Transverse colon (tissue), 4 donors: Measurements from ENCODE around the gene TMEM201. TPM values are rescaled to one million over a fixed set of nuclear protein-coding genes. Genes with fewer than 3 reads are reported as not detected.

Experiments used
- DNase-seq: peaks from one replicate; pipeline ENCODE4 v3.0.0-alpha.2; 2019
- H3K27ac ChIP-seq, 4 donors: fragments of 200-600 bp; sonication (generic); 2 replicates each; pipeline ENCODE4 v1.5.1; 2016 to 2018; ENCODE audit warnings: inconsistent platforms in 4 of 4
- H3K27me3 ChIP-seq: fragments of 200-600 bp; sonication (generic); 2 replicates; pipeline ENCODE4 v1.5.1; 2017; ENCODE audit warnings: inconsistent platforms
- H3K36me3 ChIP-seq, 4 donors: fragments of 200-600 bp; sonication (generic); 2 replicates each; pipeline ENCODE4 v1.5.1; 2017 to 2019; ENCODE audit warnings: inconsistent platforms in 4 of 4
- H3K4me1 ChIP-seq, 4 donors: fragments of 200-600 bp; sonication (generic); 2 replicates each; pipeline ENCODE4 v1.5.1; 2017 to 2020; ENCODE audit warnings: inconsistent platforms in 4 of 4
- H3K4me3 ChIP-seq, 4 donors: fragments of 200-600 bp; sonication (generic); 1 replicate in 1 of 4; 2 replicates in 3 of 4; pipeline versions ENCODE4 v1.5.1 to v1.6.1; 2017 to 2019; ENCODE audit warnings: inconsistent platforms in 4 of 4
- H3K9me3 ChIP-seq, 2 donors: fragments of 200-600 bp; sonication (generic); 2 replicates each; pipeline ENCODE4 v1.5.1; 2017 to 2019; ENCODE audit warnings: inconsistent platforms in 2 of 2
- EP300 ChIP-seq: sonication (generic); formaldehyde crosslinking; IDR thresholded peaks from one replicate; pipeline ENCODE4 v1.6.1; 2017; ENCODE audit warnings: antibody characterized with exemption, low read depth
- POLR2A ChIP-seq: fragments of 450-650 bp; IDR thresholded peaks from one replicate; pipeline ENCODE4 v1.6.1; 2016; ENCODE audit warnings: antibody characterized with exemption, mild to moderate bottlenecking, moderate library complexity
- POLR2AphosphoS5 ChIP-seq, 3 donors: sonication (generic); formaldehyde crosslinking; IDR thresholded peaks; one replicate each; pipeline ENCODE4 v1.6.1; 2016; ENCODE audit warnings: antibody characterized with exemption in 3 of 3
- WGBS, 2 donors: methylation state at CpG; one replicate each; pipeline ENCODE4 v1.1.5; 2018; ENCODE audit warnings: low coverage in 1 of 2; 5-methylcytosine and 5-hydroxymethylcytosine counted together
- in situ Hi-C, 4 donors: fragments of 200-750 bp; cut with MboI; loops; one replicate each; pipeline versions ENCODE4 v1.15.0 to v1.15.1; 2017; ENCODE audit warnings: low sequenced_read_pairs in 3 of 4, low pct_ligation_motif_present in 1 of 4, low pct_unique_long_range_greater_than_20kb in 1 of 4
- intact Hi-C: fragments of 100-400 bp; cut with DNase I; formaldehyde crosslinking; loops from one replicate; pipeline ENCODE4 v1.15.1; 2023; ENCODE audit warnings: low total_unique reads
- total RNA-seq, 4 donors: library from RNA; depleted of rRNA; stranded (reverse); fragments of >200 nt; gene quantifications; one replicate each; pipeline ENCODE4 v1.1.0, GENCODE V29; 2016
- TF ChIP-seq, protein P1 (sequence below), 5 experiments: fragments of 200-600 bp in 3 of 5; fragments of 450-650 bp in 2 of 5; sonication (generic) in 3 of 5; IDR thresholded peaks; 1 replicate in 2 of 5; 2 replicates in 3 of 5; pipeline ENCODE4 v1.5.1; 2016 to 2017; ENCODE audit warnings: antibody characterized with exemption in 5 of 5, inconsistent platforms in 3 of 5, mild to moderate bottlenecking in 2 of 5, moderate library complexity in 1 of 5

Gene TMEM201
- total RNA-seq, 4 donors from 2014 or later: 2.6 to 19.7 (median 6.0) TPM

DNA sequence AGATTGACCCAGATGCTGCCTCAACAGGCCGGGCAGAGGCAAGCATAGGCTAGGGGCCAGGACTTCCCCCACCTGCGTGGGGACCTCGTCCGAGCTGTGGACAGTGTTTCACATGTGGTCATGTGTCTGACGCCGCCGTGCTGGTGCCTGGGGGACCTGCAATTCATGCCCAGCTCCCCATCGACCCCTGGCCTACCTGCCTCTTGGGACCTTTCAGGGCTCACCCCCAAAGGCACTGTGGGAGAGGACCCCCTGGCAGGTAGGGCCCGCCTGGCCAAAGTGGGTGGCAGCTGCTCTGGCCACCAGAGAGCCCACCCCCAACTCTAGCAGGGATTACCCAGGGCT lies 4.4 kb downstream of the TMEM201 start:
- in situ Hi-C loops: no loop called here
- intact Hi-C loops: no loop called here
- peaks cover 7 to 30% (median 24%) of the 10 kb centered on the region in 4 donors for H3K4me1 ChIP-seq
- H3K4me3 ChIP-seq: no peak overlapping the region
- no peak for DNase-seq
- H3K9me3 ChIP-seq: no peaks in the 10 kb centered on the region
- H3K27ac ChIP-seq: no peak overlapping the region
- TF ChIP-seq EP300: no peak
- no peak for TF ChIP-seq POLR2A
- TF ChIP-seq POLR2AphosphoS5 (IDR thresholded peaks at IDR 0.05): no peak
- TF ChIP-seq, protein P1, sequence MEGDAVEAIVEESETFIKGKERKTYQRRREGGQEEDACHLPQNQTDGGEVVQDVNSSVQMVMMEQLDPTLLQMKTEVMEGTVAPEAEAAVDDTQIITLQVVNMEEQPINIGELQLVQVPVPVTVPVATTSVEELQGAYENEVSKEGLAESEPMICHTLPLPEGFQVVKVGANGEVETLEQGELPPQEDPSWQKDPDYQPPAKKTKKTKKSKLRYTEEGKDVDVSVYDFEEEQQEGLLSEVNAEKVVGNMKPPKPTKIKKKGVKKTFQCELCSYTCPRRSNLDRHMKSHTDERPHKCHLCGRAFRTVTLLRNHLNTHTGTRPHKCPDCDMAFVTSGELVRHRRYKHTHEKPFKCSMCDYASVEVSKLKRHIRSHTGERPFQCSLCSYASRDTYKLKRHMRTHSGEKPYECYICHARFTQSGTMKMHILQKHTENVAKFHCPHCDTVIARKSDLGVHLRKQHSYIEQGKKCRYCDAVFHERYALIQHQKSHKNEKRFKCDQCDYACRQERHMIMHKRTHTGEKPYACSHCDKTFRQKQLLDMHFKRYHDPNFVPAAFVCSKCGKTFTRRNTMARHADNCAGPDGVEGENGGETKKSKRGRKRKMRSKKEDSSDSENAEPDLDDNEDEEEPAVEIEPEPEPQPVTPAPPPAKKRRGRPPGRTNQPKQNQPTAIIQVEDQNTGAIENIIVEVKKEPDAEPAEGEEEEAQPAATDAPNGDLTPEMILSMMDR (IDR thresholded peaks at IDR 0.05): no peak
- no peaks in the 10 kb centered on the region for H3K27me3 ChIP-seq
- 79% methylated on average over 9 of the region's 9 CpGs; no CpG with 5 or more reads in 1 of the 2 donors for WGBS, 2 donors
- H3K36me3 ChIP-seq: no peaks in the 10 kb centered on the region

DNA sequence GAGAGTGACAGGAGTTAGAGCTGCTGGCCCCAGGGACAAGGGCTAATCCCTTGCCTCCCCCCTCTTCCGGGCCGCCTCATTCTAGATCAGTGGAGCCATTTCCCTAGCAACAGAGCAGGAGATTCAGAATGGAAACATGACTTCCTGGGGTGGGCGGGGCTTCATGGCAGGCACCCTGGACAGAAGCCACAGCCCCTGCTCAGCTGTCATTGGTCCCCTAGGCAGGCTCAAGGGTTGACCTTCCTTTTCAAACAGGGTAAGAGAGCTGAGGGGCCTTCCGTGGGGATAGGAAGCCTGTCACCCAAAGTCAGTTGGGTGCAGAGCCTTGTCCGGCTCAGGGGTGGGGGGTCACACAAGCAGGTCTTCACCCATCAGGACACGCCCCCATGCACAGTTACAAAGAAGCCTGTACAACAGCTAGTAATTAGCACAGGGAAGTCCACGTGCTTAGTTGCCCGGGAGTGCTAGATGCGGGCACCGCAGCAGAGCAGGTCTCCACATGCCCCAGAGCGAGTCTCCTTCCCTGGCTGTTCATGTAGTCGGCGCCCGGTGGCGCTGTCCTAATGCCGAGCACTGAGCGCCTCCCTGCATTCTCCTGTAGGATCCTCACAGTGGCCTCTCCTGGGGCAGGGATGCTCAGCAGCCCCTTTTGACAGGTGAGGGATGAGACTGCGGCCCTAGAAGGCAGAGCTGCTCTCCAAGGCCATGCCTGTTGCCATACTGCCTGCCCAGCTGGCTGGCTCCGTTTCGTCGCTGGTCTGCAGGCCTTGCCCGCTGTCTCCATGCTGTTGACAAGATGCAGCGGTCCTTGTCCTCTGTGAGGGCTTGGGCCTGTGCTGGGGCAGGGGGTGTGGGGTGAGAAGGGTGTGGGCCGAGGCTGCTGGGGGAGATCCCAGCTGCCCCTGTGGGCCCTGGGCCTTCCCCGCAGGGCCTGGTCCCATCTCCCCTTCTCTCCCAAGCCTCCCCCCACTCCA lies 5.1 kb downstream of the TMEM201 start:
- Histone ChIP-seq H3K9me3 (no peaks in the 10 kb centered on the region), H3K27me3 (no peaks in the 10 kb centered on the region), H3K4me1 (peaks cover 5 to 29% (median 23%) of the 10 kb centered on the region in 4 donors), H3K4me3 (no peak overlapping the region), H3K36me3 (no peaks in the 10 kb centered on the region), H3K27ac (no peak overlapping the region)
- DNase-seq: peak; percentile 55
- intact Hi-C loops (no loop called here), in situ Hi-C loops (no loop called here)
- WGBS, 2 donors: 79% methylated on average over 25 of the region's 25 CpGs; no CpG with 5 or more reads in 1 of the 2 donors
- TF ChIP-seq POLR2A (no peak), POLR2AphosphoS5 (IDR thresholded peaks at IDR 0.05) (no peak)
- TF ChIP-seq, protein P1 (IDR thresholded peaks at IDR 0.05): no peak

DNA sequence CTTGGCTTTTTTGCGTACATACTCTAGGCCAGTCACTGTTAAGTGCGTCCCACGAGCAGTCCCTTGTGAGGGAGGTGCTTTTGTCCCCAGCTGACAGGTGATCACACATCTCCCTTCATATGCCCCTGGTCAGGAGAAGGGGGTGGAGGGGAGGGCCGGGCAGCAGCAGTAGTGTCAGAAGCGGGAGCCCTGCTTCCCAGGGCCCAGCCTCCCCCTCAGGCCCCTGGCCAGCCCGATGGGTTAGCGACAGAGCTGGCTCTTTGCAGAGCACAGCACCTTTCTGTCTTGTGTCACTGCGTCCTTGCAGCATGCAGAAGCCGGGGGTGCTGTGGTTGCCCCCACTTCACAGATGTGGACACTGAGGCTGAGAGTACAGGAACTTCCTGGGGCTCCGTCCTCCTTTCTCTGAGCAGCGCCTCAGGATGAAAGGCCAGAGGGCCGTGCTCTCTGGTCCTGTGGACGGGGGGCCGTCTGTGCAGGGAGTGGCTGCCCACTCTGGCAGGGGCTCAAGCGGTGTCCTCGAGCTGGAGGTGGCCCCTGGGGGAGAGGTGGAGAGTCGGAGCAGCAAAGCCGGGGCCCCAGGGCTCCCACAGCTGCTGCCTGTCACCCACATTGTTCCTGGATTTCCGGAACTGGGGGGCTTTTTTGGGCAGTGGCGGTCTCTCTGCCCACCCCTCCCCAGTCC lies 5.9 kb downstream of the TMEM201 start:
- Histone ChIP-seq H3K9me3 (no peaks in the 10 kb centered on the region), H3K27ac (no peak overlapping the region), H3K4me3 (no peak overlapping the region), H3K4me1 (peaks cover 4 to 25% (median 20%) of the 10 kb centered on the region in 4 donors), H3K36me3 (no peaks in the 10 kb centered on the region), H3K27me3 (no peaks in the 10 kb centered on the region)
- no peak for DNase-seq
- in situ Hi-C loops (no loop called here), intact Hi-C loops (no loop called here)
- WGBS, 2 donors: 89% methylated on average over 16 of the region's 20 CpGs; no CpG with 5 or more reads in 1 of the 2 donors
- TF ChIP-seq POLR2AphosphoS5 (IDR thresholded peaks at IDR 0.05): no peak
- no peak for TF ChIP-seq EP300
- TF ChIP-seq, protein P1 (IDR thresholded peaks at IDR 0.05): no peak
- no peak for TF ChIP-seq POLR2A
